HCT116 (cell line): Measurements from ENCODE around the gene ELF1. TPM values are rescaled to one million over a fixed set of nuclear protein-coding genes. Genes with fewer than 3 reads are reported as not detected.
"Not testable (repeated sequence)": the region's sequence is repeated elsewhere in the genome, so short reads cannot be mapped to it uniquely, and the experiment has no call there.

Experiments
- ATAC-seq: fragments of 200-7000 bp; cut with Tn5 transposase; 2 replicates; pipeline ENCODE4 v1.9.1; 2020; ENCODE audit warnings: mild to moderate bottlenecking, moderate library complexity
- BruUV-seq: library from RNA; stranded (reverse); fragments of 400-500 nt; replicated peaks from 2 replicates; lab custom pipeline; 2021; lab: Mats Ljungman, UMichigan
- CTCF ChIA-PET: fragments of 300-600 bp; sonication (Branson Sonifier 250); formaldehyde crosslinking; loops from one replicate; lab custom pipeline; 2021; ENCODE audit warnings: antibody characterized with exemption; lab: Charles Lee
- POLR2A ChIA-PET: fragments of 300-600, 350-600 bp; sonication (Branson Sonifier 250); formaldehyde crosslinking; loops from one replicate; lab custom pipeline; 2021; ENCODE audit warnings: antibody characterized with exemption; lab: Charles Lee
- RAD21 ChIA-PET, 2 experiments: fragments of 300-600 bp; sonication (Branson Sonifier 250); formaldehyde crosslinking; loops; one replicate each; lab custom pipeline; 2023; ENCODE audit warnings: low total read pairs in 2 of 2; ENCODE audit not compliant: uncharacterized antibody in 2 of 2, unreplicated experiment in 2 of 2, low non-redundant PET in 1 of 2; lab: Charles Lee
- DNase-seq: peaks from one replicate; pipeline ENCODE4 v3.0.0-alpha.2; 2010; ENCODE audit warnings: low read depth, low spot score
- H2AFZ ChIP-seq: fragments of 200-600 bp; shearing (Covaris generic), sonication (generic); 2 replicates; pipeline ENCODE4 v1.6.1; 2017; ENCODE audit warnings: low read depth, mixed run types, mixed read lengths, antibody characterized with exemption, low read length; ENCODE audit not compliant: poor library complexity, severe bottlenecking
- H3K27ac ChIP-seq: 2 replicates; pipeline ENCODE4 v1.5.1; 2012; ENCODE audit warnings: low read depth, low read length
- H3K27me3 ChIP-seq: fragments of 200-600 bp; sonication (generic); 2 replicates; pipeline ENCODE4 v1.6.1; 2016; ENCODE audit warnings: mixed run types, low read length, mixed read lengths; ENCODE audit not compliant: insufficient read depth
- H3K36me3 ChIP-seq, 2 experiments: fragments of 200-500 bp in 1 of 2; fragments of 200-600 bp in 1 of 2; sonication (Bioruptor generic) in 1 of 2; sonication (generic) in 1 of 2; 2 replicates each; pipeline versions ENCODE4 v1.5.1 to v1.6.1; 2014 to 2016; ENCODE audit warnings: low read length in 2 of 2, inconsistent platforms in 1 of 2, mixed read lengths in 1 of 2, mixed run types in 1 of 2; ENCODE audit not compliant: insufficient read depth in 2 of 2, control insufficient read depth in 1 of 2
- H3K4me1 ChIP-seq, 2 experiments: fragments of 200-600 bp in 1 of 2; sonication (generic) in 1 of 2; 2 replicates each; pipeline versions ENCODE4 v1.5.1 to v1.6.1; 2012 to 2017; ENCODE audit warnings: low read length in 2 of 2, inconsistent platforms in 1 of 2, mild to moderate bottlenecking in 1 of 2, mixed read lengths in 1 of 2, mixed run types in 1 of 2, moderate library complexity in 1 of 2; ENCODE audit not compliant: insufficient read depth in 2 of 2, control insufficient read depth in 1 of 2
- H3K4me2 ChIP-seq: fragments of 200-600 bp; sonication (generic); 2 replicates; pipeline ENCODE4 v1.6.1; 2017; ENCODE audit warnings: mixed run types, low read length, mixed read lengths
- H3K4me3 ChIP-seq, 2 experiments: fragments of 200-600 bp in 1 of 2; sonication (generic) in 1 of 2; replicated peaks in 1 of 2; 2 replicates each; pipeline ENCODE4 v1.5.1; 2011 to 2016; ENCODE audit warnings: low read length in 2 of 2, control low read depth in 1 of 2, low read depth in 1 of 2, mild to moderate bottlenecking in 1 of 2, mixed read lengths in 1 of 2, mixed run types in 1 of 2
- H3K79me2 ChIP-seq: fragments of 200-600 bp; sonication (generic); 2 replicates; pipeline ENCODE4 v1.6.1; 2017; ENCODE audit warnings: mild to moderate bottlenecking, mixed run types, low read length, moderate library complexity, mixed read lengths; ENCODE audit not compliant: insufficient read depth
- H3K9ac ChIP-seq: fragments of 200-600 bp; sonication (generic); 2 replicates; pipeline ENCODE4 v1.6.1; 2016; ENCODE audit warnings: low read length, mixed read lengths
- H3K9me2 ChIP-seq: fragments of 200-600 bp; sonication (generic), shearing (Covaris generic); 2 replicates; pipeline ENCODE4 v1.6.1; 2017; ENCODE audit warnings: mixed run types, mild to moderate bottlenecking, moderate library complexity; ENCODE audit not compliant: insufficient read depth
- H3K9me3 ChIP-seq, 2 experiments: fragments of 200-500 bp in 1 of 2; fragments of 200-600 bp in 1 of 2; sonication (Bioruptor generic) in 1 of 2; sonication (generic) in 1 of 2; 2 replicates each; pipeline ENCODE4 v1.6.1; 2014 to 2017; ENCODE audit warnings: low read length in 2 of 2, mixed read lengths in 2 of 2, inconsistent platforms in 1 of 2, low read depth in 1 of 2, mild to moderate bottlenecking in 1 of 2, mixed run types in 1 of 2, moderate library complexity in 1 of 2; ENCODE audit not compliant: control insufficient read depth in 1 of 2, insufficient read depth in 1 of 2
- H4K20me1 ChIP-seq: fragments of 200-600 bp; sonication (generic), shearing (Covaris generic); 2 replicates; pipeline ENCODE4 v1.6.1; 2017; ENCODE audit warnings: mixed run types, mild to moderate bottlenecking, moderate library complexity; ENCODE audit not compliant: insufficient read depth
- EZH2 ChIP-seq: fragments of 200-600 bp; sonication (generic); IDR thresholded peaks from 2 replicates; pipeline ENCODE4 v1.6.1; 2017; ENCODE audit warnings: antibody characterized with exemption, mixed run types
- EZH2phosphoT487 ChIP-seq: fragments of 200-600 bp; IDR thresholded peaks from 2 replicates; pipeline ENCODE4 v1.6.1; 2018; ENCODE audit warnings: antibody characterized with exemption, borderline replicate concordance
- POLR2A ChIP-seq: IDR thresholded peaks from 2 replicates; pipeline ENCODE4 v1.7.0; 2011; ENCODE audit warnings: borderline replicate concordance; ENCODE audit not compliant: insufficient read depth, insufficient read length; ENCODE audit errors: extremely low read depth
- RAD21 ChIP-seq: IDR thresholded peaks from 2 replicates; pipeline ENCODE4 v1.6.1; 2012; ENCODE audit warnings: low read depth, mild to moderate bottlenecking
- SP1 ChIP-seq: IDR thresholded peaks from 2 replicates; pipeline ENCODE4 v1.6.1; 2012; ENCODE audit warnings: low read depth
- ZFX ChIP-seq: fragments of 450-650 bp; IDR thresholded peaks from 2 replicates; pipeline ENCODE4 v1.6.1; 2017
- ZNF274 ChIP-seq: fragments of 200-500 bp; sonication (Bioruptor generic); IDR thresholded peaks from 2 replicates; pipeline ENCODE4 v1.6.1; 2014; ENCODE audit warnings: mild to moderate bottlenecking, low read depth, low read length, inconsistent platforms
- intact Hi-C: fragments of 100-400 bp; cut with micrococcal nuclease; formaldehyde crosslinking; loops from 2 replicates; pipeline ENCODE4 v1.10.0; 2022
- total RNA-seq: library from RNA; stranded (reverse); gene quantifications from one replicate; pipeline ENCODE4 v1.2.1, GENCODE V29; 2021; ENCODE audit not compliant: unreplicated experiment
- TF ChIP-seq, protein P1 (sequence below): IDR thresholded peaks from 2 replicates; pipeline ENCODE4 v1.6.1; 2012

The ELF1 gene
- total RNA-seq, 1 experiment from 2014 or later: 30.0 TPM

DNA sequence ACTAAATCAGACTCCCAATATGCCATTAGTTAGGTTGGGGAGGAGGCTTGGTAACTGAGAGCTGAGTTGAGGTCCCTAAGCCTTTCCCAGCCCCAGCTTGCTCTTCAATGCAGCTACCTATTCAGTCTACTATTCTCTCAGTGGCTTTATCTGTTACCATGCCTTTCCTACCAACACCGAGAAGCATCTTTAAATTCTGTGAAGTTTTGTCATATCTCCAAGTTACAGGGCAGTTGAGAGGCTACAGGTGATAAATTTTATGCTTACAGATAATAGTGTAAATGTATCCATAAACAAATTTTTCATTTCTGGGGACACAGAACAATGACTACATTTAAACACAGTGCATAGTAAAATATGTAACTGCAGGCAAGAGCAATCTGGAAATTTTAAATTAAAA is 110.6 kb downstream of the ELF1 start:
- ChIA-PET CTCF (no interaction called here), POLR2A (interaction anchor here (1.3 kb wide), 1 partner anchor 13 kb away, joined by 4 read pairs; no protein-coding TSS in a partner anchor), RAD21 (no interaction called here)
- ATAC-seq (no peak), DNase-seq (no peak)
- Histone ChIP-seq H3K36me3 (no peaks in the 10 kb centered on the region), H3K4me3 (no peak overlapping the region), H3K79me2 (no peaks in the 10 kb centered on the region), H3K4me1 (no peaks in the 10 kb centered on the region), H3K9me2 (no peaks in the 10 kb centered on the region), H3K27ac (no peak overlapping the region), H3K27me3 (no peaks in the 10 kb centered on the region), H3K4me2 (no peak overlapping the region), H3K9ac (no peak overlapping the region), H3K9me3 (no peaks in the 10 kb centered on the region), H2AFZ (no peak overlapping the region), H4K20me1 (no peaks in the 10 kb centered on the region)
- intact Hi-C loops: no loop called here
- BruUV-seq: no TSS peak
- TF ChIP-seq, protein P1, sequence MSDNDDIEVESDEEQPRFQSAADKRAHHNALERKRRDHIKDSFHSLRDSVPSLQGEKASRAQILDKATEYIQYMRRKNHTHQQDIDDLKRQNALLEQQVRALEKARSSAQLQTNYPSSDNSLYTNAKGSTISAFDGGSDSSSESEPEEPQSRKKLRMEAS: no peak
- TF ChIP-seq POLR2A: no peak
- TF ChIP-seq ZNF274: no peak
- TF ChIP-seq EZH2: no peak
- TF ChIP-seq ZFX: no peak
- TF ChIP-seq EZH2phosphoT487: no peak
- no peak for TF ChIP-seq SP1
- no peak for TF ChIP-seq RAD21

DNA sequence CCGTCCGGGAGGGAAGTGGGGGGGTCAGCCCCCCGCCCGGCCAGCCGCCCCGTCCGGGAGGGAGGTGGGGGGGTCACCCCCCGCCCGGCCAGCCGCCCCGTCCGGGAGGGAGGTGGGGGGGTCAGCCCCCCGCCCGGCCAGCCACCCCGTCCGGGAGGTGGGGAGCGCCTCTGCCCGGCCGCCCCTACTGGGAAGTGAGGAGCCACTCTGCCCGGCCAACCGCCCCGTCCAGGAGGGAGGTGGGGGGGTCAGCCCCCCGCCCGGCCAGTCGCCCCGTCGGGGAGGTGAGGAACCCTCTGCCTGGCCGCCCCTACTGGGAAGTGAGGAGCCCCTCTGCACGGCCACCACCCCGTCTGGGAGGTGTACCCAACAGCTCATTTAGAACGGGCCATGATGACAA is 118.1 kb downstream of the ELF1 start:
- POLR2A ChIA-PET, H3K4me1 ChIP-seq, H3K9me2 ChIP-seq, H3K9ac ChIP-seq, CTCF ChIA-PET, H3K27me3 ChIP-seq, H3K36me3 ChIP-seq, H3K4me3 ChIP-seq, BruUV-seq, DNase-seq, H4K20me1 ChIP-seq, ATAC-seq, intact Hi-C loops, H3K4me2 ChIP-seq, H2AFZ ChIP-seq, H3K27ac ChIP-seq, H3K79me2 ChIP-seq, RAD21 ChIA-PET, H3K9me3 ChIP-seq: not testable (repeated sequence)

DNA sequence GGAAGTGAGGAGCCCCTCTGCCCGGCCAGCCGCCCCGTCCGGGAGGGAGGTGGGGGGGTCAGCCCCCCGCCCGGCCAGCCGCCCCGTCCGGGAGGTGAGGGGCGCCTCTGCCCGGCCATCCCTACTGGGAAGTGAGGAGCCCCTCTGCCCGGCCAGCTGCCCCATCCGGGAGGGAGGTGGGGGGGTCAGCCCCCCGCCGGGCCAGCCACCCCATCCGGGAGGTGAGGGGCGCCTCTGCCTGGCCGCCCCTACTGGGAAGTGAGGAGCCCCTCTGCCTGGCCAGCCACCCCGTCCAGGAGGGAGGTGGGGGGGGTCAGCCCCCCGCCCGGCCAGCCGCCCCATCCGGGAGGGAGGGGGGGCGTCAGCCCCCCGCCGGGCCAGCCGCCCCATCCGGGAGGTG is 118.5 kb downstream of the ELF1 start:
- DNase-seq, CTCF ChIA-PET, H3K27me3 ChIP-seq, H4K20me1 ChIP-seq, H3K9me3 ChIP-seq, POLR2A ChIA-PET, BruUV-seq, intact Hi-C loops, H3K4me3 ChIP-seq, H3K36me3 ChIP-seq, H3K4me1 ChIP-seq, H3K9me2 ChIP-seq, ATAC-seq, H3K9ac ChIP-seq, H3K79me2 ChIP-seq, H3K27ac ChIP-seq, RAD21 ChIA-PET, H2AFZ ChIP-seq, H3K4me2 ChIP-seq: not testable (repeated sequence)
